H54 (cell line): ENCODE data around the gene MED16.
"Not testable (repeated sequence)": the region's sequence is repeated elsewhere in the genome, so short reads cannot be mapped to it uniquely, and the experiment has no call there.

Source experiments
- DNase-seq: peaks from one replicate; pipeline ENCODE4 v3.0.0; 2011; ENCODE audit warnings: low spot score, mixed read lengths; ENCODE audit not compliant: insufficient read length
- FAIRE-seq: peaks from 3 replicates; lab custom pipeline; 2011; peaks lifted over from hg19 to GRCh38; lab: Jason Lieb, UNC
- POLR2A ChIP-seq: IDR thresholded peaks from 2 replicates; pipeline ENCODE4 v1.6.1; 2011; ENCODE audit warnings: low read depth, mild to moderate bottlenecking, low read length

Gene MED16

GRCh38 chr19:844546-844971 is 48.4 kb downstream of the MED16 start:
- FAIRE-seq (no peak), DNase-seq (no peak)
- TF ChIP-seq POLR2A: no peak

GRCh38 chr19:843836-844545 is 49.0 kb downstream of the MED16 start:
- FAIRE-seq (no peak), DNase-seq (no peak)
- no peak for TF ChIP-seq POLR2A

- FAIRE-seq (no peak), DNase-seq (no peak)
- no peak for TF ChIP-seq POLR2A
These were observed 49.7 kb downstream of the MED16 start for GRCh38 chr19:843180-843835.

GRCh38 chr19:842802-843179 is 50.2 kb downstream of the MED16 start:
- not testable (repeated sequence) for FAIRE-seq, DNase-seq

- FAIRE-seq: no peak
- no peak for TF ChIP-seq POLR2A
- no peak for DNase-seq
These were observed 52.3 kb downstream of the MED16 start, which contains the start of gene PRTN3 for GRCh38 chr19:840519-841206. PRTN3 (plus strand) TSS chr19:840999; CDS start chr19:841009, 10 bp downstream.

- DNase-seq: no peak
- no peak for TF ChIP-seq POLR2A
- no peak for FAIRE-seq
These were observed 57.7 kb downstream of the MED16 start for GRCh38 chr19:835210-835810.

- DNase-seq (no peak), FAIRE-seq (no peak)
- no peak for TF ChIP-seq POLR2A
These were observed 58.8 kb downstream of the MED16 start for GRCh38 chr19:834216-834615.

- FAIRE-seq: no peak
These were observed 61.3 kb downstream of the MED16 start for GRCh38 chr19:831407-832369.

GRCh38 chr19:829129-829758 is 63.7 kb downstream of the MED16 start:
- no peak for DNase-seq
- FAIRE-seq: no peak
- no peak for TF ChIP-seq POLR2A

More at GRCh38 chr19:831407-832369, 61.3 kb downstream of the MED16 start:
- no peak for DNase-seq
- TF ChIP-seq POLR2A: no peak

- no peak for TF ChIP-seq POLR2A
- no peak for DNase-seq
These were observed 65.2 kb downstream of the MED16 start, which contains the start of gene AZU1 for GRCh38 chr19:827710-828321. AZU1 (plus strand) TSS chr19:827837; CDS start chr19:827847, 10 bp downstream.

GRCh38 chr19:827314-827709 is 65.7 kb downstream of the MED16 start:
- DNase-seq (no peak), FAIRE-seq (no peak)
- TF ChIP-seq POLR2A: no peak

More at GRCh38 chr19:827710-828321, 65.2 kb downstream of the MED16 start, which contains the start of gene AZU1:
- FAIRE-seq: no peak

- DNase-seq (no peak), FAIRE-seq (no peak)
- TF ChIP-seq POLR2A: no peak
These were observed 66.9 kb downstream of the MED16 start for GRCh38 chr19:825897-826644.
